Measurements from ENCODE around the gene IFI27L1.

DNA sequence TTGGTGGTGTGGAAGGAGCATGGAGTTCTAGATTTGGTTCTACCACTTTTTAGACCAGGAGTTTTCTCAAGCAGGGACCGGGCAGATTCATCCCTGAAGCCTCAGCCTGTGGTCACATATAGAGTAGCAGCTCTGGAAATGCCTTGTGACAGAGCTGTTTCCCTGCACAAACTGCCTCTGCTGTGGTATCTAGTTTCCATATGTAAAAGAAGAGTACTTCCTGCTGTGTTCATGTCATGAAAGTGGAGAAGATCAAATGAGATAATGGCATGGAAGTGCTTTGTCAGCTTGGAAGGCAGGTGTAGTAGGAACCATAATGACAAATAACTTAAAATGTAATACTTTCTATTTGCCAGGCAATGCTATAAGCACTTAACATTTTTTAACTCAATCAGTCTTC is 28.9 kb upstream of the IFI27L1 start:
- TF ChIP-seq, protein P1, sequence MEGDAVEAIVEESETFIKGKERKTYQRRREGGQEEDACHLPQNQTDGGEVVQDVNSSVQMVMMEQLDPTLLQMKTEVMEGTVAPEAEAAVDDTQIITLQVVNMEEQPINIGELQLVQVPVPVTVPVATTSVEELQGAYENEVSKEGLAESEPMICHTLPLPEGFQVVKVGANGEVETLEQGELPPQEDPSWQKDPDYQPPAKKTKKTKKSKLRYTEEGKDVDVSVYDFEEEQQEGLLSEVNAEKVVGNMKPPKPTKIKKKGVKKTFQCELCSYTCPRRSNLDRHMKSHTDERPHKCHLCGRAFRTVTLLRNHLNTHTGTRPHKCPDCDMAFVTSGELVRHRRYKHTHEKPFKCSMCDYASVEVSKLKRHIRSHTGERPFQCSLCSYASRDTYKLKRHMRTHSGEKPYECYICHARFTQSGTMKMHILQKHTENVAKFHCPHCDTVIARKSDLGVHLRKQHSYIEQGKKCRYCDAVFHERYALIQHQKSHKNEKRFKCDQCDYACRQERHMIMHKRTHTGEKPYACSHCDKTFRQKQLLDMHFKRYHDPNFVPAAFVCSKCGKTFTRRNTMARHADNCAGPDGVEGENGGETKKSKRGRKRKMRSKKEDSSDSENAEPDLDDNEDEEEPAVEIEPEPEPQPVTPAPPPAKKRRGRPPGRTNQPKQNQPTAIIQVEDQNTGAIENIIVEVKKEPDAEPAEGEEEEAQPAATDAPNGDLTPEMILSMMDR (conservative IDR thresholded peaks at IDR 0.05; ENCODE audit: low read depth, low read length), result no peak
- no peak for TF ChIP-seq EZH2 (IDR thresholded peaks at IDR 0.05; ENCODE audit: borderline replicate concordance, low read depth, low read length, poor library complexity, severe bottlenecking)

Measured in A673 (cell line).